ENCODE data around the gene PDE5A. TPM values are rescaled to one million over a fixed set of nuclear protein-coding genes. Genes with fewer than 3 reads are reported as not detected.

The PDE5A gene
- polyA plus RNA-seq, 1 of the 3 experiments (the other 2 are of a cell fraction), result 6.4 TPM

GRCh38 chr4:119518230-119518892 lies 110.2 kb downstream of the PDE5A start (continued):
- no peak; the same call in 1 of the 2 replicates for TF ChIP-seq TEAD4 (IDR thresholded peaks at IDR 0.05; ENCODE audit: borderline replicate concordance, insufficient read depth)
- no peak for TF ChIP-seq IRF3 (IDR thresholded peaks at IDR 0.05; ENCODE audit: low read depth, low read length)

- H2AFZ ChIP-seq (ENCODE audit: low read depth), result no peak overlapping the region; the same call in 1 of the 2 replicates
- no peaks in the 10 kb centered on the region for H3K9me2 ChIP-seq
- H3K4me2 ChIP-seq, result peak overlapping the region; percentile 23; the same call in 1 of the 2 replicates
- H4K20me1 ChIP-seq (ENCODE audit: insufficient read depth), result no peaks in the 10 kb centered on the region
- ChIA-PET CTCF (no interaction called here), POLR2A (no interaction called here)
- H3K36me3 ChIP-seq (replicated peaks in 1 of 2; ENCODE audit: control insufficient read depth in 1 of 2, insufficient read depth in 2 of 2, low read length in 1 of 2), result peaks cover 35 to 36% of the 10 kb centered on the region in 2 experiments
- H3F3A ChIP-seq (replicated peaks; ENCODE audit: insufficient read depth), result peaks cover 30% of the 10 kb centered on the region
- DNase-seq, result peak; percentile 15
- H3K9me3 ChIP-seq, result no peaks in the 10 kb centered on the region
- H3K4me3 ChIP-seq (ENCODE audit: low read depth in 2 of 2, low read length in 1 of 2), result no peak overlapping the region
- no peaks in the 10 kb centered on the region for H3K27me3 ChIP-seq (ENCODE audit: insufficient read depth)
- H3K4me1 ChIP-seq (ENCODE audit: control insufficient read depth in 1 of 2, insufficient read depth in 2 of 2, low read depth in 1 of 2, low read length in 1 of 2), result peaks cover 4 to 15% of the 10 kb centered on the region in 2 experiments; a peak in 3 of 4 replicates
- peak overlapping the region; percentile 45; the same call in 1 of the 2 replicates for H3K9ac ChIP-seq
- WGBS (ENCODE audit: low lambda C conversion rate), result 57% methylated on average over 2 of the region's 2 CpGs
- H3K79me2 ChIP-seq (ENCODE audit: insufficient read depth), result no peaks in the 10 kb centered on the region
- peak overlapping the region; percentile 72 to 87 for H3K27ac ChIP-seq (ENCODE audit: low read depth in 2 of 2, low read length in 1 of 2)
- TF ChIP-seq FOSL2 (IDR thresholded peaks at IDR 0.05; ENCODE audit: borderline replicate concordance, low read depth), result peak; percentile 45; the same call in 1 of the 2 replicates
- TF ChIP-seq MXI1 (IDR thresholded peaks at IDR 0.05; ENCODE audit: low read depth, low read length), result no peak
- TF ChIP-seq RFX5 (IDR thresholded peaks at IDR 0.05; ENCODE audit: low read length), result no peak
- TF ChIP-seq, protein P1, sequence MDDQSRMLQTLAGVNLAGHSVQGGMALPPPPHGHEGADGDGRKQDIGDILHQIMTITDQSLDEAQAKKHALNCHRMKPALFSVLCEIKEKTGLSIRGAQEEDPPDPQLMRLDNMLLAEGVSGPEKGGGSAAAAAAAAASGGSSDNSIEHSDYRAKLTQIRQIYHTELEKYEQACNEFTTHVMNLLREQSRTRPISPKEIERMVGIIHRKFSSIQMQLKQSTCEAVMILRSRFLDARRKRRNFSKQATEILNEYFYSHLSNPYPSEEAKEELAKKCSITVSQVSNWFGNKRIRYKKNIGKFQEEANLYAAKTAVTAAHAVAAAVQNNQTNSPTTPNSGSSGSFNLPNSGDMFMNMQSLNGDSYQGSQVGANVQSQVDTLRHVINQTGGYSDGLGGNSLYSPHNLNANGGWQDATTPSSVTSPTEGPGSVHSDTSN (IDR thresholded peaks at IDR 0.05), result no peak
- 0 out of 2 replicates have a peak, but pooled peaks have one; percentile 16 for TF ChIP-seq YY1 (IDR thresholded peaks at IDR 0.05; ENCODE audit: low read depth)
- TF ChIP-seq TAF1 (IDR thresholded peaks at IDR 0.05; ENCODE audit: borderline replicate concordance, low read depth, low read length), result no peak
- peak; percentile 42; the same call in 1 of the 2 replicates for TF ChIP-seq NFIC (IDR thresholded peaks at IDR 0.05; ENCODE audit: borderline replicate concordance)
- TF ChIP-seq MEF2A (IDR thresholded peaks at IDR 0.05; ENCODE audit: borderline replicate concordance, low read depth), result peak; percentile 64
- TF ChIP-seq, protein P2, sequence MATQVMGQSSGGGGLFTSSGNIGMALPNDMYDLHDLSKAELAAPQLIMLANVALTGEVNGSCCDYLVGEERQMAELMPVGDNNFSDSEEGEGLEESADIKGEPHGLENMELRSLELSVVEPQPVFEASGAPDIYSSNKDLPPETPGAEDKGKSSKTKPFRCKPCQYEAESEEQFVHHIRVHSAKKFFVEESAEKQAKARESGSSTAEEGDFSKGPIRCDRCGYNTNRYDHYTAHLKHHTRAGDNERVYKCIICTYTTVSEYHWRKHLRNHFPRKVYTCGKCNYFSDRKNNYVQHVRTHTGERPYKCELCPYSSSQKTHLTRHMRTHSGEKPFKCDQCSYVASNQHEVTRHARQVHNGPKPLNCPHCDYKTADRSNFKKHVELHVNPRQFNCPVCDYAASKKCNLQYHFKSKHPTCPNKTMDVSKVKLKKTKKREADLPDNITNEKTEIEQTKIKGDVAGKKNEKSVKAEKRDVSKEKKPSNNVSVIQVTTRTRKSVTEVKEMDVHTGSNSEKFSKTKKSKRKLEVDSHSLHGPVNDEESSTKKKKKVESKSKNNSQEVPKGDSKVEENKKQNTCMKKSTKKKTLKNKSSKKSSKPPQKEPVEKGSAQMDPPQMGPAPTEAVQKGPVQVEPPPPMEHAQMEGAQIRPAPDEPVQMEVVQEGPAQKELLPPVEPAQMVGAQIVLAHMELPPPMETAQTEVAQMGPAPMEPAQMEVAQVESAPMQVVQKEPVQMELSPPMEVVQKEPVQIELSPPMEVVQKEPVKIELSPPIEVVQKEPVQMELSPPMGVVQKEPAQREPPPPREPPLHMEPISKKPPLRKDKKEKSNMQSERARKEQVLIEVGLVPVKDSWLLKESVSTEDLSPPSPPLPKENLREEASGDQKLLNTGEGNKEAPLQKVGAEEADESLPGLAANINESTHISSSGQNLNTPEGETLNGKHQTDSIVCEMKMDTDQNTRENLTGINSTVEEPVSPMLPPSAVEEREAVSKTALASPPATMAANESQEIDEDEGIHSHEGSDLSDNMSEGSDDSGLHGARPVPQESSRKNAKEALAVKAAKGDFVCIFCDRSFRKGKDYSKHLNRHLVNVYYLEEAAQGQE (IDR thresholded peaks at IDR 0.05; ENCODE audit: low read depth, low read length), result no peak
- no peak for TF ChIP-seq NRF1 (IDR thresholded peaks at IDR 0.05; ENCODE audit: low read depth, low read length)
- no peak for TF ChIP-seq GATA2 (CRISPR knock-in tag; IDR thresholded peaks at IDR 0.05)
- peak; percentile 94 for TF ChIP-seq FOXM1 (IDR thresholded peaks at IDR 0.05; ENCODE audit: low read depth)
- TF ChIP-seq FOXJ3 (CRISPR knock-in tag; IDR thresholded peaks at IDR 0.05), result no peak
- peak; percentile 88 for TF ChIP-seq TEAD4 (IDR thresholded peaks at IDR 0.05; ENCODE audit: borderline replicate concordance, insufficient read depth)
- no peak for TF ChIP-seq RAD21 (IDR thresholded peaks at IDR 0.05; ENCODE audit: low read length)
- TF ChIP-seq MAX (IDR thresholded peaks at IDR 0.05; ENCODE audit: low read depth), result no peak; the same call in 1 of the 2 replicates
- TF ChIP-seq GABPA (IDR thresholded peaks at IDR 0.05; ENCODE audit: low read depth), result no peak
- TF ChIP-seq IRF3 (IDR thresholded peaks at IDR 0.05; ENCODE audit: low read depth, low read length), result no peak
These were observed 111.0 kb downstream of the PDE5A start for GRCh38 chr4:119517361-119518229.

Measured in SK-N-SH (cell line).